Stimulated activated CD4-positive, alpha-beta T cell treated with anti-CD3 and anti-CD28 coated beads, TNF-alpha, amount 100 ng/mL, for 4 hours (primary cell): ENCODE results near the gene FAAP20.

Experiments
- DNase-seq, 3 experiments: peaks; one replicate each; pipeline ENCODE4 v3.0.0-alpha.2; 2020; ENCODE audit warnings: low read depth in 3 of 3

FAAP20 gene, protein sequence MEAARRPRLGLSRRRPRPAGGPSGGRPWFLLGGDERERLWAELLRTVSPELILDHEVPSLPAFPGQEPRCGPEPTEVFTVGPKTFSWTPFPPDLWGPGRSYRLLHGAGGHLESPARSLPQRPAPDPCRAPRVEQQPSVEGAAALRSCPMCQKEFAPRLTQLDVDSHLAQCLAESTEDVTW

DNA sequence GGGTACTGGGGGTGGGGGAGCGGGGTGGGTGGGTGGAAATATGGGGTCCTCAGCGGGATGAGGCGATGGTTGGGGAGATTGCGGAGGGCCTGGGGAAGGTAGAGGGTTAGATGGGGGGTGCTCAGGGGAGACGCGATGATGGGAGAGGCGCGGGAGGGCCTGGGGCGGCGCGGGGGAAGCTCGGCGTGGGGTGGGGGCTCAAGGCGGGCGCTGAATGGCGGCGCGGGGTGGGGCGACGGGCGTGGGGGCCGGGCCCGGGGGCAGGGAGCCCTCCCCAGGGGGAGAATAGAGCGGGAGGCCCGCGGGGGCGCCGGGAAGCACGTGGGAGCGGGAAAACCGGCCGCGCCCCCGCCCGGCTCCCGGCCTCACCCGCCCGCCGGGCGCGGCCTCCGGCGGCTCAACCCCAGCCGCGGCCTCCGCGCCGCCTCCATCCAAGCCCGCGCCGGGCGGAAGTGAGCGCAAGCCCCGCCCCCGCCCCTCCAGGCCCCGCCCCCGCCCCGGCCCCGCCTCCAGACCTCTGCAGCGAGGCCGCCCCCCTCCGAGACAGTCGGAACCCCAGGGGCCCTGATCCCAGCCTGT is at the start of gene FAAP20:
FAAP20 (minus strand) TSS at position 454 of the 579 bp plus-strand sequence; CDS start at position 431, 23 bp downstream.
- DNase-seq = peak in 2 of 3 experiments; percentile 55 to 66

DNA sequence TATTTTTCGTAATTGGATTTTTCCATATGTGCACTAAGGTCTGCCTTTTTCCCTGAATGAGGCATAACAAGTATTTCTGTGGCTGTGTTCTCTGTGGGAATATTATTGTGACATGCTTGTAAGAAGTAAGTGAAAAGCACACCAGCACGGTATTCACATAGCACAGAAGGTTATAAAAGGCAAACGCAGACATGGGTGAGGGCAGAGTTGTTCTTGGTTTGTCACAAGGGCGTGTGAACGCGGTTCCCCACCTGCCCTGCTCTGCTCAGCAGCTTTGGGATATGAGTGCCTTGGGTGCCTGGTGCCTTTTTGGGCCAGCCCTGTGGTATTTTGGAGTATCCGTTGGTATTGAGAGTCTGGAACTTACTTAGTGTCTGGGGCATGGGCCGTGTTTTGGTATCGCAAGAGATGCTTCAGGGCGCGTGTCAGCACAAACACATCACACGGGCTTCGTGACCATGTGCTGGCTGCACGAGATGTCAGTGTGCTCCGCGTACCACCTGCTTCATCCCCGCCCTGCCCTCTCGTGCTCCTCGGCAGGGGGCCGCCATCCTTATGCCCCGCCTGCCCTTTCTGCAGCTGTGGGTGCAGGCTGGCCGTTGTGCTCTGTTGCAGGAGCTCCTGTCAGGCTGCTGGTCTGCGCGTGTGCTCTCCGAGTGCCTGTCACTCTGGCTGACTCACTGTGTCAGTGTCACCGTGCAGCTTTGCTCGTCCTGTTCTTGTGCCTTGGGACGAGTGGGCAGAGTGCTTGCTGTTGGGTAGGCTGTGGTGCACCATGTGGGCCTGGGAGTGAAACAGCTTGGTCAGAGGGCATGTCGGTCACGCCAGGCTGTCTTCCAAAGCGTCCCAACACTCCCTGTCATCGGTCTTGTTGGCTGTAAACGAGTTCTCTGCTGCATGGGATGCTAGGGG is 48.5 kb upstream of the FAAP20 start:
- no peak for DNase-seq

DNA sequence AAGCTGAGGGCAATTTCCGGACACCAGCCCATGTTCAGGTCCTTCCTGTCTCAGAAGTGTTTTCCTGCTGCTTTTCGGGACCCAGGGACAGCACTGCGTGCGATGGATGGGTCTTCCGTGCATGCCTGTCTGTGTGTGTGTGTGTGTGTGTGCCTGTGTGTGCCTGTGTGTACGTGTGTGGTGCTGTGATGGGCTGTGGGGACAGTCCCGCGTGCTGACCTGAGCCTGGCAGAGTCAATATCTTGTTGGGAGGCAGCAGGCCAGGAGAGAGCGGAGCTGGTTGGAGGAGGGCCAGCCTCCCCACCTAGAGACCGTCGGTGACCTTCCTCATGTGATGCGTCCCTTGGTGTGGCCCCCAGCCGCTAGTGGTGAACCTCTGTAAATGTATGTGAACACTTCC is 47.2 kb upstream of the FAAP20 start:
- no peak for DNase-seq

DNA sequence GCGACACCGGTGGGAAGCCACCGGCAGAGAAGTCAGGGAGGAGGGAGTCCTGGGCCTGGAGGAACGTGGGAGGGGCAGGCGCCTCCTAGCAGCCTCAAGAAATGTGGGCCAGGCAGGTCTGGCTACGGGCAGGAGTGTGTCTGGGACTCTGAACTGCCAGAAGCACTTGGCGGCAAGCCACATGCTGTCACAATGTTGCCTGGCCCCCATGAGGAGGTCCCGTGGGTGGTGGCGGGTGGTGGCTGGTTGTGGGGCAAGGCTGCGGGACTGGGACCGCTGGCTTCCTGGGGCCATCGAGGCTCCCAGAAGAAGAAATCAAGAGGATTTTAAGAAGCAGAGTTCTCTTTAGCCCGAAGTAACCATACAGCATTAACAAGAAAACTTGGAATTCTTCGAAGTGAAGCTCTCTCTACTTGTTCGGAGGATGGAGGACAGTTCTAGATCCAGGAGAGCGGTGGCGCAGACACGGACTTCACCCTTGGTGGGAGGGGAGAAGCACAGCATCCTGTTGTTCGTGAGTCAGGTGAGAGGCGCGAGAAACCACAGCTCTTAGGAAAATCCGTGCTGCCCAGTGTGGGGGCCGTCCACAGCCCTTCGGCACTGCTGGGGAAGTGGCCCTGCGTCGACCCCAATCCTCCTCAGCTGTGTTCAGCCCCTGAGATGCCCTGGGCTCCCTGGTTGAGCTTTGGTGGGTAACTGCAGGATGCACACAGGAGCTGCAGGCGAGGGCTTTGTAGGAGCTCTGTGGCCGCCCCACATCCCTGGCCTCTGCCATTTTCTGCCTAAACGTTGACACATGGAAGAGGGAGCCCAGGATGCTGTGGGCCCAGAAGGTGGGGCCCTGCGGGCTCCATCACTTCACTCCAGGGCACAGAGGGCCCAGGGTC is 45.9 kb upstream of the FAAP20 start:
- no peak for DNase-seq

DNA sequence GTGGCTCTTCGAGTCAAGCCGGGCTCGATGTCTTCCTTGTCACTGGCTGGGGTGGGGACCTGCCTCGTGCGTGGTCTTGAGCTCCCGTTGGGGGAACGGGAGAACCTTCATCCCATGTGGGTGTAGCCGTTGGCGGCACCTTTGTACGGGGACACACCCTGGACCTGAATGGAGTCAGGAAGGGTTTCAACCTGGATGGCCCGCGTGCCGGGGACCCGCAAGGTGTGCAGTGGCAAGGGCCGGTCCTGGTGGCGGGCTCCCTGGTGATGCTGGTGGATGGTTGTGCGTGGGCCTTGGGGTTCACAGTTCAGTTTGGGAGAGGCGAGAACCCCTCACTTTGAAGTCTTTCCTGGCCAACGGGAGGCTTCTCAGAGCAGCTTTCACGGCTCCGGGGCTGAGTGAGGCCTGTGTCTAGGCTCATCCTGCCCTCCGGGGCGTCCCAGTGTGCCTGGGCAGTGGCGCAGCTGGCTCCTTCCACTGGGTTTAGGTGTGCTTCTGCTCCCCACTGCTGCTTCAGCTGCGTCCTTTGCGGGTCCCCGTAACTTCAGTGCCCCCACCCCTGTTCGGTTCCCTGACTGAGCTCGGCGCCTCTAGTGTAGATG is 44.9 kb upstream of the FAAP20 start:
- no peak for DNase-seq

DNA sequence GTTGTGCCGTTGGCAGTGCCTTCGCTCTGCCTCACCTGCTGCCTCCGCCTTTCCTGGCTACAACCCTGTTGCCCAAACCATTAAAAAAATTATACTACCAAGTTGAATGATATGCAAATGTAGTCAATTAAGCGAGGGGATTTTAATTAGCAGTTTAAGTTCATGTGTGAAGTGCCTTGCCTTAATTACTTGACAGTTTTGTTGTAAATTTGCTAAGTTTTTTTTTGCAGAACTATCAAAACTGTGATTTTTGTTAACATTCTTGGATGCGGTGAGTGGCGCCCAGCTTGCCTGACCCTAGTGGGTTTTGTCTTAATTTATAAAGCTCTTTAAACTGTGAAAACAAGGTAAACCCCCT is 44.4 kb upstream of the FAAP20 start:
- no peak for DNase-seq

DNA sequence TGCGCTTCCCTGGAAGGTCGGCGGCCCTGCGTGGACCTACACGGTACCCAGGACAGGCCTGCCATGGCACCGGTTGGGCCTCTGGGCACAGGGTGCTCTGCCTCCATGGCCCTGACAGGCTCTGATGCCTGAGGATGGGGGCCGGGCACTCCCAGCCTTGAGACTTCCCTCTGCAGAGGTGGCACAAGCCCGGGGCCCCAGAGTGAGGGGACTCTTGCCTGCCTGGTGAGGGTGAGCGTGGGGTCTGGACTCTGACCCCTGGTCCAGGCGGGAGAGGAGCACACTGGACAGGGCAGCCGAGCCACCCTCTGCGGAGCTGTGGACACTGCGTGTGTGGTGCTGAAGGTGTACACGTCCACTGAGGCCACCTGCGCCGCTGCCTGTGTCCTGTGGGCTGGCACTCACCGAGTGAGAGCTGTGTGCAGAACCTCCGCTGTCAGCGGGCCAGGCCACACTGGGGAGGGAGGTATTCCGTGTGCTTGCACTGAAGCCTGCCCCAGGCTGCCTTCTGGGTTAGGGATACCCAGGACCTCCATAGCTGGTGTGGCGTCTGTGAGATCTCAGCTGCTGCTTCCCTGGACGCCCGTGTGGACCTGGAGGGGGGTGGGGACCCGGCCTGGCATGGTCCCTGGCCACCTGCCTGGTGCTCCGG is 43.9 kb upstream of the FAAP20 start:
- DNase-seq = no peak

DNA sequence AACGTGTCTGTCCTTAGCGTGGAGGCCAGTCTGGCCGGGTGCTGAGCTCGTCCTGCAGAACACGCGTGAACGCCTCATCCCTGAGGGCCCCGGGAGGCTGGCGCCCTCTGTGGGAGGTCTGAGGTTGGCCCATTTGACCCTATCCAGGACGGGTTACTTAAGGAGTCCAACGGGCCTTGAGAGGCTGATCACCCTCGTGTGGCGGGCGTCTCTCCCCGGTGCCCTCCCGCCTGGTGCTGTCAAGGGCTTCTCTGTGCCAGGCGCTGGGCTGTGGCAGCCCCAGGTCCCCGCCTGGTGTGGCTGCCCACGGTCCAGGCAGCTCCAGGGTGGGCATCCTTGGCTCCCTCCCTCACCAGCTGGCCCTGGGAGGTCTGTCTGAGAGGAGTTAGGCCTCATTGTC is 43.2 kb upstream of the FAAP20 start:
- no peak for DNase-seq

DNA sequence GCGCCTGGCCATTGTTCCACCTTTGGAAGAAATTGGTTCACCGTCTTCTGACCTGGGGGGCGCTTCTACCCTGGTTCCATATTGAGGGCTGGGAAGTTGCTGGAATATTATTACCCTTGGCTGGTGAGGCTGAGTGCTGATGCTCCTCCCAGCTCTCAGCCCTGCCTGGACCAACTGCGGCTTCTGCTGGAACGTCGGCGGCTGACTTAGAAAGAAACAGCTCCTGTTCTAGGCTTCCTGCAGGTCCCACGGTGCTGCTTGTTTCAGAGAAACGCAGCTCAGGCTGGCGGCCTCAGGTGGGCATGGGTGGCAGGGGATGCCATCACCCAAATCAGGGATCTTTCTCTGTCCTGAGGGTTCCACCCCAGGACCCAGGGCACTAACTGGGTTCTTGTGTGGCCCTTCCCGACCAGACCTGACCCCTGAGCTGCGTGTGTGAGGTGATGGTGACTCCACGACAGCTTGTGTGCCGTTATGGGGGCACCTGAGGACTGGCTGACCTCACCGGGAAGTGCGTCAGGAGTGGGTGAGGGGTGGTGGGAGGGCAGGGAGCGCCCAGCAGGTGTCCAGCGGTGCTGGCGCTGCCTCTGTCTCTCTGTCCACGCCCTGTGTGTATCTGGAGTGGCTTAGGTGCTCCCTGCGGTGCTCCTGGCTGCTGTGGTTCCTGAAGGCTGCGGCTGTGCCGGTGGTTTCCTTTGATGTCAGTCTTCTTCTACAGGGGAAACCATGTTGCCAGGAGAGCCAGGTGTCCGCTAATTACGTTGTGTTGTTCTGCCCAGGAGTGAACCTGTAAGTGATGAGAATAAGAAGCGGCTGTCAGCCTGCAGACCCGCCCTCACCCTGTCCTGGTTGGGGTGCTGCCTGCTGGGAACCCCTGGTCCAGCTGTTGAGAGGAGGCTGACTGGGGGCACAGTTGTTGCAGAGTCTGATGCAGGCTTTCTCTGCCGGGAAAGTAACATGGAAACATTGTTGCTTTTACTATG is 42.4 kb upstream of the FAAP20 start:
- no peak for DNase-seq

DNA sequence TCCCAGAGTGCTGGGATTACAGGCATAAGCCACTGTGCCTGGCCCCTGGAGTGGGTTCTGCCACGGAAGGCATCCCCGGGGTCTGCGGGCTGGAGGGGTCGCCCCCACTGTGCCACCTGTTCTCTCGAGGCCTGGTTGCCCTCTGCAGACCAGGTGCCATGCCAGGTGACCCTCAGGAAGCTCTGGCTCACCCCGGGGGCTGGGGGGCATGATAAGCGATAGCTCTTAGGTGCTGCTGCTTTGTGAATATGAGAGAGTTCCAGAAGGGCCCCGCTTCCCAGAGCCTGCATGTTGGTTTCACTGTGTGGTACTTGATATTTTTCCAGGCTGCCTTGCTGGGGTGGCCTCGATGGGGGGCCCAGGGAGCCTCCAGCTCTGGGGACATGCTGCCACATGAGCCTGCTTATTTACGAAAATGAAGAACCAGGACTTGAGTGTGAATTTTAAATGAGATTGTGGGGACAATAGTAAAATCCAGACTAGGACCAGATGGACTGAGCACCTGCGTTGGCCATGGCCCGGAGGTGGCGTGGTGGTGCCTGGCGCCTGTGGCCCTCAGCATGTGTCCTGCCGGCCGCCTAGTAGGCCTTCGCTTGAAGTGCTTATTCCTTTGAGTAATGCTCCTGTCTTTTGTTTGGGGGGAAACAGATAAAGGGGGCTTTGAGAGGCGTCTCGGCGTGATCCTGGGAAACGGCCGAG is 40.9 kb upstream of the FAAP20 start:
- no peak for DNase-seq

DNA sequence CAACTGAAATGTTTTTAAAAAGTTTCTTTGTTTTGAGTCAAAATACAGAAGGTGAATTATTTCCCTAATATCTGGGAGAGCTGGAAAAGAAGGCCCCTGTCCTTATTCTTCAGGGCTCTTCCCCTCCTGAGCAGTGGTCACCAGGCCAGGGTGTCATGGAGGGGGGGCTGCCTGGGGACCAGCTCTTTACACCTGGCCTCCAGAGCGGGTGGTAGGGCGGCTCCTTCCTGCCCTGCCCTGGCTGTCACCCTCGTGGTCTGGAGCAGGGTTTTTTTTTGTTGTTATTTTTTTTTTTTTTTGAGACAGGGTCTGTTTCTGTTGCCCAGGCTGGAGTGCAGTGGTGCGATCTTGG is 40.2 kb upstream of the FAAP20 start:
- DNase-seq = no peak

DNA sequence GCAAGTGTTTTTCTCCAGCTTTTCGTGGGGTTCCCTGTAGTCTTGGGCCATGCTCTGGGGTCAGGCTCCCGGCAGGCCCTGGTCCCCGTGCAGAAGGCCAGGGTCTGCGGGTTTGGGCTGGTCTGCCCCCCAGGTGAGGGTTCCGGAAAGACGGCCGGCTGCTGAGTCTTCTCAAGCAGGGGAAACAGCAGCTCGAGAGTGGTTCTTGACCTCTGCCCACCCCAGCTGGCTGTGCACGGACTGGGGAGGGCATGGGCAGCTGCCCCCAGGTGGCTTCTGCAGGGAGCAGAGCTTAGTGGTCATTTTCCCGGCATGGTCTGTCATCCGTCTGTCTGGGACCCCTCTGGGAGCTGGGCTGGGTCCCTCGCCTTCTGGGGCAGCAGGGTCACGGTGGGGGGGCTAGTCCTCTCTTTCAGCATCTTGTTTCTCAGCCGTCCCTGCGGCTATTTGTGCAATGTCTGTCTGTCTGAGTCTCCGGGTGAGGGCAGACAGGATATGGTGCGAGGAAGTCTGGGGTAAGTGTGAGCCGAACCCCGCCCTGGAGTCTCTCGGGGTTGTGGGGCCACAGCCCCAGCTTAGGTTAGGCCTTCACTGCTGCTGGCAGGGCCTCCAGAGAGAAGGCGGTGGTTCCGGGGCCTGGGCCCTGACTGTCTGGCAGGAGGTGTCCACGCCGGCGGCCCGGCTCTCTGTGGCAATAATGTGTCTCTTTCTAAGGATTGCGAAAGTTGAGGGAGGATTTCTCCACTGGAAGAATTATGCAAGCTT is 39.6 kb upstream of the FAAP20 start:
- peak in 1 of 3 experiments; percentile 59 for DNase-seq

DNA sequence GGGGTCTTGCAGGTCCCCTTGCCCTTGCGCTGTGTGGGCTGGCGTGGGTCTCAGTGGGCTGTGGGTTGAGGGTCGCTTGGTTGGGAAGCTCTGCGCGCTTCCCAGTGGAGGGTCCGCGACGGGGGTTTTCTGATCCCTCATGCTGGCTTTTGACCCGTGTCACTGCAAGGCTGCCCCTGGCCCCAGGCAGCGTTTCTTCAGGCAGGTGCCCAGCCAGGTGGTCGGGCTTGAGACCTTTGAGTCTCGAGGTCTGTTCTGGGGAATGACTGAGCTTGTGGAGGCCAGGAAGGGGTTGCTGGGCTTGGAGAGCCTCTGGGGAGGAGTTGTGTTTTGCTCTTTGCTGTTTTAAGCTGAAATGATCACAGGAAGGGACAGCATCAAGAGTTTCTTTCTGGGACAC is 38.9 kb upstream of the FAAP20 start:
- DNase-seq = no peak

DNA sequence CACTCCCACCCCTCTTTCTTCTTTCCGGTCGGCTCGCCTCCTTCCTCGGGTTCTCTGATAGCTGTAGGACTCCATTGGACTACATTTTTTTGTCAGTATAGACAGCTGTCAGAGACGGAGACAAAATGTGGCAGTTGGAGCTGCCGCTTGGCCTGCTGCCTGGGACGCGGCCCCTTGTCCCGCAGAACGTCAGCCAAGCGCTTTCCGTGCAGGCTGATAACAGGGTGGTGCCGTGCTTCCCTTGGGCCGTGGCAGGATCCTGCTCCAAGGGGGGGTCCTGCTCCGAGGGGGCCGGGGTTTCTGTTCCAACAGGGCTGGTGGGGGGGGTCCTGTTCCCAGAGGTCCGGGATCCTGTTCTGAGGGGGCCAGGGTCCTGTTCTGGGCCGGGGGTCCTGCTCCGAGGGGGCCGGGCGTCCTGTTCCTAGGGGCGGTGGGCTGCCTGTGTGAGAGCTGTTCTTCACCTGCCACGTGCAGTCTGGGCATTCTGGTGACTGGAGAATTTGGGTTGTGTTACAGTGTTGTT is 38.4 kb upstream of the FAAP20 start:
- DNase-seq = no peak

DNA sequence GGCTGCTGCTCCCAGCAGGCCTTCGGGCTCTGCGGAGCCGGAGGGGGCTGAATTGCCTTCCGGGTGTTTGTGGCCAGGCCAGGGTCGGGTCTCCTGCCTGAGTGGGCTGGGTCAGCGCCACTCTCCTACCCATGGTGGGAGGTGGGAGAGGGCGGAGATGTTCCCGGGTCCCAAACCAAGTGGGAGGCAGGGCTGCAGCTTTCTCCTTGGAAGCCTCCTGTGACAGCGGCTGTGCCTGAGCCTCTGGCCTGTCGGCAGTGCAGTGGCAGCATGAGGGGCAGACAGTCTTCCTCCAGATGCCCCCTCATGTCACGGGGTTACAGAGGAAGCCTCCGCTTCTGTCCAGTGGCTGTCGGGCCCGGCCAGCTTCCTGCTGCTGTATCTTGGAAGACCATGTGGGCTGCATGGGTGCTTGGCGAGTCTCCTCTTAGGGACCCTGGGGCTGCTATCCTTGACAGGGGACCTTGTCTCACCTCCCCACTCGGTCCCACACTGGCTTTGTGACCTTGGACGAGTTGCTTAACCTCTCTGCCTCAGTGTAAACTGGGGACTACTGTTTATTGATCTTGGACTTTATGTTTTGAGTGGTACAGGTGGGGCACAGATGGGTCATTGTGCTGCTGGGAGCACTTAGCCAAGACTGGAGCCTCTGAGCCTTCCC is 37.8 kb upstream of the FAAP20 start:
- DNase-seq = no peak

DNA sequence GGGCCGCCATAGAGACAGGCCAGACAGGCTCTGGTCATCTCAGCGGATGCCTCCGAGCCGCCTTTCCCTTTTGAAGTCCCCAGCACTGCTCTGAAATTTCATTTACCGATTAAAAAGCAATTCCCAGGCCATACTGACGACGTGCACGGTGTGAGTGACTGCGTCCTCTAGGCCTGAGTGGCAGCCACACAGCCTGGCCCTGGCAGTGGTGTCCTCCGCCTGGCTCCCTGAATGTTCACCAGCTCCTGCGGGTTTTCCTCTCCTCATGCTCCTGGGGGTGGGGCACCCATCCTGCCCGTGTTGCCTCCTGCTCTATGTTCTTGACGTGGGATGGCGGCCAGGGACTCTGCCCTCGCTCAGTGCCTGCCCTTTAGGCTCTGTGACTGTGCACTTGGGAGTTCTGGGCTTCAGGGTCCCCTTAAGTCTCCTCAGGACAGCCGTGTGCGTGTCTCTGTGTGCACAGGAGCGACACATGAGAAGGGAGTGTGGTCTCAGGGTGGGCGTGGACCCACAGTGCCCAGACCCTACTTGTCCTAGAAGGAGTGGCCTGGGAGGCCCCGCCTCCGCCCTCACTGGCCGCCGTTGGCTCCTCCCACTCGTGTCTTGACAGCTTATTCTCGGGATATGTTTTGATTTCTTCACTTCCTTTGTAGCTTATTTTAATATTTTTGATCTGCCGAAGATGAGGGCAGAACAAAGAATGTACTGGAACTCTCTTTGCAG is 37.1 kb upstream of the FAAP20 start:
- peak in 2 of 3 experiments; percentile 52 to 65 for DNase-seq
